HepG2 (cell line): ENCODE results near the gene TNFSF9. TPM values are rescaled to one million over a fixed set of nuclear protein-coding genes. Genes with fewer than 3 reads are reported as not detected.

Source experiments
- CEBPB ChIP-seq: IDR thresholded peaks from 2 replicates; pipeline ENCODE4 v1.6.1; 2011; ENCODE audit warnings: low read depth, low read length, improper control_type of control experiment, borderline replicate concordance
- CENPBD1 ChIP-seq: sonication (generic); formaldehyde crosslinking; IDR thresholded peaks from 2 replicates; pipeline ENCODE4 v1.8.0; 2022; ENCODE audit warnings: missing genetic modification reagents, low read depth, mild to moderate bottlenecking, borderline replicate concordance
- FOXK1 ChIP-seq: sonication (generic); formaldehyde crosslinking; IDR thresholded peaks from 2 replicates; pipeline ENCODE4 v1.4.0; 2020; ENCODE audit warnings: low read depth, missing genetic modification reagents, borderline replicate concordance
- KIAA2018 ChIP-seq: sonication (generic); formaldehyde crosslinking; IDR thresholded peaks from 2 replicates; pipeline ENCODE4 v1.5.0; 2020; ENCODE audit warnings: mild to moderate bottlenecking, missing genetic modification reagents, borderline replicate concordance
- ZNF546 ChIP-seq: sonication (generic); formaldehyde crosslinking; conservative IDR thresholded peaks from 2 replicates; pipeline ENCODE4 v1.8.1; 2023; ENCODE audit warnings: mild to moderate bottlenecking, missing genetic modification reagents
- polyA plus RNA-seq, 8 experiments: library from polyadenylated mRNA; depleted of rRNA in 3 of 8; stranded (reverse) in 7 of 8; unstranded in 1 of 8; fragments of >200 nt; fragmentation: Illumina TruSeq in 4 of 8; extraction: Trizol in 4 of 8; gene quantifications; 2 replicates each; pipeline versions ENCODE4 v1.2.1 to v1.2.3, GENCODE V29; 2011 to 2016; ENCODE audit warnings: low read depth in 4 of 8, missing spikeins in 1 of 8, mixed read lengths in 1 of 8; ENCODE audit not compliant: insufficient read depth in 1 of 8
- total RNA-seq, 5 experiments: library from RNA; depleted of rRNA; stranded (reverse); fragments of >200 nt; fragmentation: Illumina TruSeq; extraction: Trizol; gene quantifications; 2 replicates each; pipeline ENCODE4 v1.2.3, GENCODE V29; 2016; ENCODE audit warnings: low read depth in 1 of 5

The TNFSF9 gene
- total and polyA plus RNA-seq, 2 of the 13 experiments (the other 11 are each of a cell fraction or from before 2014, with no cell fraction given): 1.0 to 1.8 TPM

GRCh38 chr19:6499052-6499790, 31.6 kb upstream of the TNFSF9 start (continued):
- TF ChIP-seq KIAA2018 (CRISPR knock-in tag) (no peak), CENPBD1 (no peak), ZNF546 (CRISPR knock-in tag) (no peak), CEBPB (peak; percentile 8; the same call in 1 of the 2 replicates), FOXK1 (CRISPR knock-in tag) (no peak)
- TF ChIP-seq, all 625 proteins: peak for 2
